NCI-H226 (cell line): Measurements from ENCODE around the gene CWC25.
A peak's percentile ranks its signal among the peaks of the same experiment; 100 is the strongest.

ENCODE experiments used
- DNase-seq: peaks from one replicate; pipeline ENCODE4 v3.0.0-alpha.2; 2015

CWC25 gene

GRCh38 chr17:38783227-38783626 lies 41.9 kb downstream of the CWC25 start:
- no peak for DNase-seq

- DNase-seq: no peak
These were observed 45.0 kb downstream of the CWC25 start for GRCh38 chr17:38779965-38780752.

- no peak for DNase-seq
These were observed 47.4 kb downstream of the CWC25 start for GRCh38 chr17:38777641-38778250.

GRCh38 chr17:38773258-38773657 lies 51.9 kb downstream of the CWC25 start:
- DNase-seq: no peak

- DNase-seq: no peak
These were observed 56.7 kb downstream of the CWC25 start for GRCh38 chr17:38768417-38768816.

GRCh38 chr17:38766341-38766740 lies 58.8 kb downstream of the CWC25 start:
- DNase-seq: no peak

GRCh38 chr17:38762231-38762630 lies 62.9 kb downstream of the CWC25 start:
- no peak for DNase-seq

GRCh38 chr17:38761612-38762011 lies 63.5 kb downstream of the CWC25 start:
- no peak for DNase-seq

- no peak for DNase-seq
These were observed 72.0 kb downstream of the CWC25 start for GRCh38 chr17:38753071-38753506.

GRCh38 chr17:38752308-38753070 lies 72.6 kb downstream of the CWC25 start, which contains the start of gene PSMB3:
Gene PSMB3, plus strand, starts transcription at chr17:38752741. Its CDS starts 86 bp downstream, at chr17:38752827.
- DNase-seq: peak; percentile 99

- DNase-seq: peak; percentile 79
These were observed 73.3 kb downstream of the CWC25 start for GRCh38 chr17:38751808-38752307.

- DNase-seq: no peak
These were observed 73.8 kb downstream of the CWC25 start for GRCh38 chr17:38751144-38751807.
